DND-41 (cell line): ENCODE results near the gene DNAH17.

Experiments
- CTCF ChIP-seq: IDR thresholded peaks from 2 replicates; pipeline ENCODE4 v1.5.1; 2012; ENCODE audit warnings: borderline replicate concordance, low read length, moderate library complexity, mild to moderate bottlenecking; ENCODE audit not compliant: poor library complexity, severe bottlenecking; ENCODE audit errors: extremely low read depth
- EZH2 ChIP-seq: IDR thresholded peaks from 3 replicates; pipeline ENCODE4 v1.6.1; 2012; ENCODE audit warnings: borderline replicate concordance, low read depth, mild to moderate bottlenecking, moderate library complexity, low read length, inconsistent platforms; ENCODE audit not compliant: severe bottlenecking

- TF ChIP-seq CTCF (no peak), EZH2 (no peak)
These were observed 92.6 kb downstream of the DNAH17 start for GRCh38 chr17:78484271-78485246.
